SHP77 (cell line): ENCODE measurements around the gene DCST2.

Source experiments
- DNase-seq, 2 experiments: peaks; one replicate each; lab custom pipeline; 2025; lab: John Stamatoyannopoulos, UW

The DCST2 gene

GRCh38 chr1:155049651-155050559 is 16.3 kb upstream of the DCST2 start:
- peak in 1 of 2 experiments; percentile 31 for DNase-seq

GRCh38 chr1:155048449-155049334 is 15.1 kb upstream of the DCST2 start:
- DNase-seq: no peak

- DNase-seq: peak; percentile 90 to 96
Measured at GRCh38 chr1:155044812-155045657, 11.5 kb upstream of the DCST2 start.

- no peak for DNase-seq
Measured at GRCh38 chr1:155044365-155044764, 10.8 kb upstream of the DCST2 start.

GRCh38 chr1:155043793-155044192 is 10.2 kb upstream of the DCST2 start:
- no peak for DNase-seq

- no peak for DNase-seq
Measured at GRCh38 chr1:155043301-155043702, 9.7 kb upstream of the DCST2 start.

GRCh38 chr1:155042789-155043188 is 9.2 kb upstream of the DCST2 start:
- no peak for DNase-seq

GRCh38 chr1:155040358-155041093 is 6.9 kb upstream of the DCST2 start:
- DNase-seq: no peak

GRCh38 chr1:155039308-155039669 is 5.7 kb upstream of the DCST2 start:
- no peak for DNase-seq

GRCh38 chr1:155038602-155039307 is 5.2 kb upstream of the DCST2 start:
- no peak for DNase-seq

GRCh38 chr1:155037851-155038441 is 4.4 kb upstream of the DCST2 start:
- DNase-seq: no peak

GRCh38 chr1:155037043-155037442 is 3.5 kb upstream of the DCST2 start:
- DNase-seq: no peak

GRCh38 chr1:155035936-155036335 is 2.4 kb upstream of the DCST2 start:
- DNase-seq: no peak

- no peak for DNase-seq
Measured at GRCh38 chr1:155034318-155035208, 982 bp upstream of the DCST2 start.

GRCh38 chr1:155032886-155033285 is 695 bp downstream of the DCST2 start:
- DNase-seq: no peak

- DNase-seq: no peak
Measured at GRCh38 chr1:155030899-155031298, 2.7 kb downstream of the DCST2 start.

GRCh38 chr1:155030243-155030795 is 3.3 kb downstream of the DCST2 start:
- no peak for DNase-seq

- no peak for DNase-seq
Measured at GRCh38 chr1:155029513-155030242, 3.9 kb downstream of the DCST2 start.
